CD4-positive, alpha-beta T cell treated with Interleukin-2 at 100 ng/mL for 4 hours (primary cell): ENCODE measurements around the gene ARHGAP15.

Experiments used
- DNase-seq: peaks from one replicate; pipeline ENCODE4 v3.0.0-alpha.2; 2020; ENCODE audit warnings: low spot score

ARHGAP15 gene

GRCh38 chr2:143720095-143720664 is 591.0 kb downstream of the ARHGAP15 start:
- DNase-seq, result no peak

GRCh38 chr2:143725400-143725799 is 596.2 kb downstream of the ARHGAP15 start:
- no peak for DNase-seq

GRCh38 chr2:143726151-143726845 is 597.1 kb downstream of the ARHGAP15 start:
- no peak for DNase-seq

DNA sequence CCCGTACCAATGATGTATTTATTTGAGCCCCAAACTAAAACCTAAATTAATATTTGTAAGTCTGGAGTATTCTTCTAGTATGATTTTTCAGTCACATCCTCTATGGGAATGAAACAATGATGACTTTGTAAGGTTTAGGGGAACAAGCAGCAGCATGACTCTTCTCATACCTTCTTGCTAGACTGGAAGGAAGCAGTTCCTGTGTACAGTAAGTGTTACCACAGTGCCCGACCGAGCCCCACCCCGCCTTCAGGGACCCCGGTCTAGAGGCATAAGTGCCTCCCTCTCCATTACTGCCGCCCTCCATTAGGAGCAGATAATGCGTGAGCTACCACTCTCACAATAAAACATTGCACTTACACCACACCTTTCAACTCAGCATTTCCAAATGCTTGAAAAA is 599.3 kb downstream of the ARHGAP15 start:
- peak; percentile 8 for DNase-seq

DNA sequence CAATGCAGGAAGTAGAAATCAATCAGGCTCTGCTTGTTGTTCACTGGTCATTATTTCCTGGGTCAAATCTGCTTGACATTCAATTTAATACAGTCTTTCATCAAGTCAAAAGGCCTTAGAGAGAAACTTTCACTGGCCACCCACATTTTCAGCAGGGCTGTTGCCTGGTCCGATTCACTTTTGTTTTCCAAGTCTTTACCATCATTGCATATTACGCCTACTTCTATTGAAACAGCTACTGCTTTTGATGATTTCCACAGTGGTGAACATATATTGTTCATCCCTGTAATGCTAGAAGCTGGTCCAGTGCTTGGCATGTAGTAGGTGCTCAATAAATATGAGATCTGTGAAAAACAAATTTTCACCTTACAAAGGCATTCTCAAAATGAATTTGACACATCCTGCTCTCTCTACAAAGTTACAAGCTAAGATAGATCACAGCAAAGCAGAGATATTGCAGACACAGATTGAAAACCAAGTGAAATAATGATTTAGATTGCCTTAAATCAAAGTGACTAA is 600.1 kb downstream of the ARHGAP15 start:
- no peak for DNase-seq

DNA sequence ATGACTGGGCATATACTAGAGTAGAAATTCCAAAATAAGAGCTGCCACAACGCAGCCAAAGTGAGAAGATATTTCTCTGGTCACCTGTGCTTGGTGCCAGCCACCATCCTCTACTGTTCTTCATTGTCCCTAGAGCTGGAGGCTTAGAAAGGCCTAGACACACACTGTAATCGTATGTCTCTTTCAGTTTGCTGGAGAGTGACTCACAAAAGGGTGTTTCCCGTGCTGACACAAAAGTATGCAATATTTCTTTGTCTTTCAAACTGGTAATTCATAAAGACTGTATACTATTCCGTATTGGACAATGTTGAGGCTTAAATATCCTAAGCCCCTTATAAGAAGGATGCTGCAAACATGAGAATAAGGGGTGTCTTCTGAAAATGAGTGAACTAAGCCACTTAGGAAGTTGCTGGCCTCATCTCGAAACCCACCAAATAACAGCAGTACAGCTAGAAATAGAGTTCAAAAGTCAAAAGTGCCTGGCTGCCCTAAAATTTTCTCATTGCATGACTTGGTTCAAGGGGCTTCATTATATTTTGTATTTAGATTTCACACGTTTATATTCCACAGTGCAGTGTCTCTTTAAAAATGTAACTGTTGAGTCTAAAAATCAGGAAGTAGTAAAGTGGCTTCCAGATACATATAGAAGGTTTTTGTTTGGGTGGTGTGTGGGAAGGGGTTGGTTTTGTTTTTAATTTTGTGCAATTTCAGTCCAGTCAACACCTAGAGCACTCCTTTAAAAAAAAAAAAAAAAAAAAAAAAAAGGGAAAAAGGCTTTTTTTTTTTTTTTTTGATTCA is 601.1 kb downstream of the ARHGAP15 start:
- DNase-seq, result peak; percentile 49

- no peak for DNase-seq
These were observed 601.7 kb downstream of the ARHGAP15 start for GRCh38 chr2:143730953-143731260.

DNA sequence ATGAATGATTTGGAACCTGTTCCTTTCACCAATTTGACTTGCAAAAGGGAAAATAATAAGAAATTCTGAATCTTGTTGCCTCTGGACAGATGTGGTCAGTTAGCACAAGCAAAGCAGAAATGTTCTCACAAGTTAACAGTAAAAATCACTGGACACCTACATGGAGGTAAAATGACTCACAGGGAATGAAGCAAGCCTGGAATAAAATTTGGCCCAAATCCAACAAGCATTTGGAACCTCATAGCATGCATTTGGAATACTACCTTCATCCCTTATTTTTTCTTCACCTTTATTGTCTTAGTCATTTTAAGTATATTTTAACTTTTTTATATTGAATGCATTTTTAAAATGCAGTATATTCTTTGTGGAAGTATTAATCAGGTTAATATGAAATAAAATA is 602.9 kb downstream of the ARHGAP15 start:
- DNase-seq, result no peak

DNA sequence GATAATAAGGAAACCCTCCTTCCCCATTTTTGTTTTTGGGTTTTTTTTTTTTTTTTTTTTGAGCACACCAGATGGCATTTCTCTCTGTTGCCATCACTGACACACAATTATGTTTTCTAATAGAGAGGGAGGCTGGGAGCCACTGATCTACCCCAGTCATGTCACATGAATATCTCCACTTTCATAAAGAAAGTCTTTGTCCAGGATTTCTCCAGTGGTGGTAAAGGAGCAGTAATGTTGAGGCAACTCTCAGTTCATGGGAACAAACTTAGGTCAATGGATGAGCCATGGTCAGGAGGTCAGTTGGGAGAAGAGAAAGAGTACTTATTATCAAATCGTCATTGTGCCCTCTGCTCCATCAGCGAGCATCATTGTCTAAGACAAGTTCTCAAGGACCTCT is 603.7 kb downstream of the ARHGAP15 start:
- DNase-seq, result no peak

- no peak for DNase-seq
These were observed 605.3 kb downstream of the ARHGAP15 start for GRCh38 chr2:143734507-143734906.

GRCh38 chr2:143736904-143737303 is 607.7 kb downstream of the ARHGAP15 start:
- DNase-seq, result no peak

GRCh38 chr2:143740431-143740830 is 611.2 kb downstream of the ARHGAP15 start:
- DNase-seq, result no peak

DNA sequence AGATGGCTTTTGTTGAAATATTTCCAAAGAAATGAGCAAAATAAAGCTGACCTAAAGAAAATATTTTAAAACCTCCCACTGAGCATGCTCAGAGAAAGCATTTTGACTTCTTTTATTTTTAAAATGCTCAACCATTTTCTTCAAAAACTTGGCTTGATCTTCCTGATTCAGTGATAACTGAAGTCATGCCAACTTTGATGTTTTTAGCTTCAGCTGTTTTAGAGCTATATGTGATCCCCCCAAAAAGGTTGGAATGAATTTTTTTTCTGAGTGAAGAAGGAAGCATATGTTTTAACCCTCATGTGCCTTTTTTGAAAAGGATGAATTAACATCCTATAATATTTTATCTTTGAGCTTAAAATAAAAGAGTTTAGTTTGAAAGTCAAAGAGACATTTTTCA is 612.0 kb downstream of the ARHGAP15 start:
- no peak for DNase-seq

GRCh38 chr2:143742581-143742980 is 613.4 kb downstream of the ARHGAP15 start:
- DNase-seq, result no peak

DNA sequence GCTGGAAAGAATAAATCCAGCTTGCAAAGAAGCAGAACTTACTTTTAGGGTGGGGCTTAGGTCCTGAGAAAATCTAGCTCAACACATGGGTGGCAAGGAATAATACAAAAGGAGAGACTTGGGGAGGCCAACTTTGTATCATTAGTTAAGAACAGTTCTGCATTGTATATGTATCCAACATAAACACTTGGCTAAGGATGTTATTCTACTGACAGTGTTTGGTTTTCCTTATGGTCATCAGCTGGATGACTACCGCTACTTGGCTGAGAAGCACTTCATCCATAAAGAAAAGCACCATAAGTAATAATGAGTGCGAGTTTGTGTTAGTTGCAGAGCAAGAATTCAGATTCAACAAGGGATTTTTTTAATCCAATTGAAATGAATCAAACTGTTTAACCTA is 614.9 kb downstream of the ARHGAP15 start:
- no peak for DNase-seq

DNA sequence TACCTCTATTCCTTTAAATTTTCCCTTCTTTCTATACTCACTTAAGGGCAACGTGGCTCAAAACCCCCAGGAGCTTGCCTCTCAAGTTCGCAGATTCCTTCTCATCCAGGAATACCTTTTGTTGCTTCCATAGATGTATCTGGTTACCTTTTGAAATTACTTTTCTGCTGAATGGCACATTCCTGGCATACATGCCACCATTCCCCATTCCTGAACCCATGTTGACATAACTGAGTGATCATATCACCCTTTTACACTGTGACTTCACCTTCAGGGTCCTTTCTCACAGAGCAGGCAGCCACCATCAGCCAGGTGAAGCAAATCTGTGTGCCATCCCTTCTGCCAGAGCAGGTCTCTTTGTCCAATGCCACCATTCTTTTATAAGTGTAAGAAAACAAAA is 615.8 kb downstream of the ARHGAP15 start:
- no peak for DNase-seq

GRCh38 chr2:143754742-143755141 is 625.5 kb downstream of the ARHGAP15 start:
- no peak for DNase-seq

DNA sequence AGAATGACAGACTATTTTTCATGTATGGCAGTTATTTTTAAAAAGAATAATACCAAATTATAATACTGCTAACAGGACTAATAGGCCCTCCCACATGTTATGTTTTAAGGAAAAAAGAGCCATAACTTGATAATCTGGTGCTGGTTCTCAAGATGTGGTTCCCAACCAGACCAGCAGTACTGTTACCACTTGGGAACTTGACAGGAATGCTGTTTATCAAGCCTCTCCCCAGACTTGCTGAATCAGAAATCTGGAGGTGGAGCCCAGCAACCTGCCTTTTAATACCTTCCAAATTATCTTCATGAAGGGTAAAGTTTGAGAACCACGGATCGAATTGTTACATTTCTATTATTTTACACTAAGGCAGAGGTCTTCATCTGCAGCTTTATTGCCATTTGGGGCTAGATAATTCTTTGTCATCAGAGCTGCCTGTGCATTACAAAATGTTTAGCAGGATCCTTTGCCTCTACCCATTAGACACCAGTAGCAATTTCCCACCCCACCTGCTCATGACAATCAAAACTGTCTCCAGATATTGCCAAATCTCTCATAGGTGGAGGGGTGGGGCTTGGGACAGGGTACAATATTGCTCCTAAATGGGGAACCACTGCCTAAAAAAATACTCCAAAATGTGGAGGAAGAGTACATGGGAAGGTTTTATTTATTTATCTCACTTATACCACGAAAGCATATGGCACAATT is 629.6 kb downstream of the ARHGAP15 start:
- DNase-seq, result no peak

- no peak for DNase-seq
These were observed 630.2 kb downstream of the ARHGAP15 start for GRCh38 chr2:143759455-143759854.

- no peak for DNase-seq
These were observed 633.1 kb downstream of the ARHGAP15 start for GRCh38 chr2:143762176-143762928.

- DNase-seq, result no peak
These were observed 635.0 kb downstream of the ARHGAP15 start for GRCh38 chr2:143764261-143764660.

GRCh38 chr2:143764706-143765105 is 635.5 kb downstream of the ARHGAP15 start:
- no peak for DNase-seq
